LoVo (cell line): Measurements from ENCODE around the gene CYB5D1.
A peak's percentile ranks its signal among the peaks of the same experiment; 100 is the strongest.

ENCODE experiments used
- DNase-seq: peaks from one replicate; pipeline ENCODE4 v3.0.0-alpha.2; 2016; ENCODE audit warnings: low spot score

Gene CYB5D1

DNA sequence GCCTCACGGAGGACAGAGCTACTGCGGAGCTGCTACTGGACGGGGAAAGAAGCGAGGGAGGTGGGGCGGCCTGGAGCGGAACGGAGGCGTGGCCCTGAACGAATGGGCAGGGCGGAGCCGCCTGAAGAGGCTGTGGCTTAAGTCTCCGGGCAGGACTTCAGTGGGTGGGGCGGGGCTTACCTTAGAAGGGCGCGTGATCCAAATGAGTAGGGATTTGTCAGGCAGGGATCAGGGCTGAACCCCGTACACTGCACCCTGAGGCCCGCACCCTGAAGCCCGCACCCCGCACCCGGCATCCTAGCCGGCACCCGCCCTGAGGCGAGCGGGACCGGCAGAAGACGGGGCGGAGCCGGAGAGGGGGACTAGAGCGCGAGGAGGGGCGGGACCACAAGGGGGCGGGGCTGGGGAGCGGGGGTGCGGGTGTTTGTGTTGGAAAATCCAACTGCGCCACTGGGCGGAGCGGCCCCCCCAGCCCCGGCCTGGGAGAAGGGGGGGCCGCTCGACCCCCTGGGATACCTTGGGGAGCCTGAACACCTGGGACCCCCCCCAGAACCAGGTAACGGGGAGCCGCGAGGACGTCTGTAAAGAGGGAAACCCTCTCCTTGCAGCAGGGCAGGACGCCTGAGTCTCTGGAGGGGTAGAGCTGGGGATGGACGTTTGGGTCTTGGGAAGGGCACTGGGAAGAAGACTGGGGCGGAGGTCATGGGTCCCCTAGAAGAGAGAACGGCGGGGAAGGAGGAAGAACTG is 23.8 kb upstream of the CYB5D1 start, which contains the start of gene KDM6B:
Gene KDM6B, plus strand, starts transcription at position 423 of the 747 bp plus-strand sequence. CDS start 11,338 bp downstream, outside the sequence.
- DNase-seq: peak; percentile 92

DNA sequence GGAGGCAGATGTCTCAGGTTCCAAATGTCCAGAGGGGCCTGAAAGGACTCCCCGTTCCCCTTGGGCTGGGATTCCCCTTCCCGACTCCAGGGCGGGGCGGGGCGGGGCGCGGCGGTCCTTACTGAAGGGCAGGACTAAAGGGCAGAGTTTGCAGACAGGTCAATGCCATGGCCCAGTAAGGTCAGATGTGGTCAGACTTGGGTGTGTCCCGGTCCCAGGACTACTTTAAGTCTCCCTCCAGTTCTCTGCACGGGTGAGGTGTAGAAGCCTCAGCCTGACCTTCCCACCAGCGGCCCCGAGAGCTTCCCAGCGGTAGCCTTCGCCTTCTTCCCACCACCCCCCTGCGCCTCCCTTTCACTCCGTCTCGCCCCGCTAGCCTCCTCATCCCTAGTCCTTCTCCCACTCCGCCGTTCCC is 23.3 kb upstream of the CYB5D1 start:
- DNase-seq: no peak

DNA sequence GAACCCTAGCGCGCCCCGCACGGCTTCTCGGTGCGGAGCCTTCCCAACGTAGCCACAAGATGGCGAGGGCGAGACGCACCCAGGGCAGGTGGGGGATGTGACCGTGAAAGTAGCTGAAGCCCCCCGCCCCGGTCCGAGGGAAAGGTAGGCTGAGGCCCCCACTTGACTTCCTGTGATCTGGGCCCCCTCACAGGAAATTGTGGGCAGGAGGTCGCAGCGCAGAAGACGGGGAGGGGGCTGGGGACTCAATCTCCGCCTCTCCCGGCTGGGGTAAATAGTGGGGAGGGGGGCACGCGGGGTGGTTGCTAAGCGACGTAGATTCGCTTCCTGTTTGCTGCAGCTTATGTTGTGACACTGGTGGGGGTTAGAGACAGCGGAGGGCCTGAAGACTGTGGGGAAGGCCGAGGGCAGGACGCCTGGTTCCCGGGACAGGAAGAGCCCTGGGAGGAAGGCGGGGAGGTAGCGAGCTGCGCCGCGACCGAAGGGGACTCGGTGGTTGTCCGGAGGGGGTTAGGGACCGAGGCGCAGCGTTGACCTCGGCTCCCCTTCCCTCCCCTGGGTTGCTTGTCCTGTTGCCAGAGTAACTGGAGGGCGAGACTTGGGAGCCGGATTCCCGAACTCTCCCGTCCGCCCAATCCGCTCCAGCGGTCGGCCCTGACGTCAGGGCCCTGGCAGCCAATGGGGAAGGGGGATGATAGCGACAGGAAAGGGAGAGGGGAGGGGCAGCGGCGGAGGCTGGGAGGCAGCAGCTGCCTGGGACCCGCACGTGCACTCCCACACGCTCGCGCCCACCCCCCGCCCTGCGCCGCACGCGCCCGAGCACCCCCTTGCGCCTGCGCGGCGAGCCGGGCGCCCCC is 22.6 kb upstream of the CYB5D1 start:
- peak; percentile 97 for DNase-seq

DNA sequence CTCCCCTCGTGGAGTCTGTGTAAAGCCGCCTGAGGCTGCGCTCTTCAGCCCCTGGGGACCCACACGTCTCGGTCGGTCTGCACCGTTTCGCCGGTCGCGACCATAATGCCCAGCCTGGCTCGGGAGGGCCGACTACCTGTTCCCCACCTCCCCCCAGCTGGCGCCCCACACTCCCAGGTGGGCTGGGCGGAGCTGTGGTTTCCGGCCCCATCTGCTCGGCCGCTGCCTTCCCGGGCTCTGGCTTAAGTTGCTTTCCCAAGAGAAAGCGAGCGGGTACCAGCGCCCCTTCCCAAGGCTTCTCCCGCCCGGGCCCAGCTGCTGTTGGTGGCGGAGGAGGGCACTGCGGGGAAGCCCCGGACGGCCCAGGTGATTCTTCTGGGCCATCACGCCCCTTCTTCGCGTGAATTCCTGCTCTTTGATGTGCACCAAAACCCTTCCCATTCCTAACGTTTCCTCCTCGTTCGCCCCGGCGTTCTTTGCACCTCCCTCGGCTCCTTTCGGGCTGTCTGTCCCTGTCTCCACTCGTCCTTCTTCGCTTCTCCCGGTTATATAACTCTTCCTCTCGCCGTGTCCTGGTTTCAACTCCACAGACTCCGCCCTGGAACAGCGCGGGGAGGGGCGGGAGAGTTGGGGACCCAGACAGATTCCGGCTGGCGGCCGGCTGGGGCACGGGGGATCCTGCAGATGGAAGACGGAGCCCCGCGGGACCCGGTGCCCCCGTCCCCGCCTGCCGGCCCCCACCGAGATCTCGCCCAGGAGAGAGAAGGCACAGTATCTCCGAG is 21.8 kb upstream of the CYB5D1 start:
- DNase-seq: peak; percentile 39

DNA sequence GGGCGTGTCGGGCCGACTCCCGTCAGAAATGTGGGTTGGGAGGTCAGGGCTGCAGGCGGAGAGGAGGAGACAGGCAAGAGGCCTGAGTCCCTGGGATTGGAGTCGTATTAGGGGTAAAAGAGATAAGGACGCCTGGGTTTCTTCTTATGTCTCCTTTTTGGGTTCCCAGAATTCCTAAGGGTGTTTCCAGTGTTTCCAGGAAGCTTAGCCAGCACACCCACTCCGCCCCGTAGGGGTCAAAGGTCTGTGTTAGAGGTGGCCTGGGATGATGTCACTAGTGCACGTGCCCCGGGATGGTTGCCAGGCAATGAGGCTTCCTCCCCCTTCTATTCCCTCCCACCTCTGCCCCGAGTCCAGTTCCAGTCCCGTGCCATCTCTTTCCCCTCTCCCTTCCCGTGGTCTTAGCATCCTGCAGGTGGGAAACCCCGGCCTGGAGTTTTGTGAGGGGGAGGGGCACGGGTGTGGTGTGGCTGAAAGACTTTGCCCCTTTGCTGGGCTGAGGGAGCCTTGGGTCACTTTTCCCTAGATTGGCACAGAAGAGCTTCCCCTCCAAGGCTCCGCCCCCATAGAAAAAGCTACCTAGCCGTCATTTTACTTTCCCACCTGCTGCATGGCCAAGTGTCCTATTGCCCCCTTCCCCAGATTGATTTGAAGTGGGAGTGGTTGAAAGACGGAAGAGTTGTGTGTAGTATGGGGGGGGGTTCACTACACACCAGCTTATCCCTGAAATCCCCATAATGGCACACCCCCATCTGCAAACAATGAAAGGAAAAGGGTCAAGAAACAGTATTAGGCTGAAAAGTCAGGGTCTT is 21.0 kb upstream of the CYB5D1 start:
- DNase-seq: peak; percentile 97

DNA sequence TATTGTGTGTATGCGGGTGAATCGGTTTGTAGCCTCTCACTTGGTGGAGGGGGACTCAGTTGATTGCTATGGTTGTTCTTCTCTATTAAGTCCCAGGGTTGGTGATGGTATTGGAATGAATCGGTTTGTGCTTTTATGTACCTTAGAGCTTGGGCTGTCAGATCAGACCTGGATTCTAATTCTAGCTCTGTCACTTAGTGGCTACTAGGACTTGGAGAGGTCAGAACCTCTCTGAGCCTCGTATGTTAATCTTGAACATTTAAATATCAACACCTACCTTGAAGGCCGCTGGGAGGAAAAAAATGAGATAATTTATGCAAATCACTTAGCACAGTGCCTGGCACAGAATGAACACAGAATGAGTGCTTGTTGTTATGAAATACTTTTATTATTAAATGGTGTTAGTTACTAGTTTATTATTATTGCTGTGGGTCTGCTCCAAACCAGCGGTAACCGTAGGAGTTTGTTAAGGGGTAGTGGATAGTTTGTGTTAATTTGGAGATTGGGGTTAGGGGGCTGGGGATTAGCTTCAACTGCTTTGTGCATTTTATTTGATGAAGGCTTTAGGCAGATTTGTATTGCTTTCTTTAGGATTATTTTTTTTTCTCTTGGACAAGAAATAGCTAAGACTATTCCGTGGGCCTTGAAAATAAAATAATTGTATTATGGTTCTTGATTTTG is 20.3 kb upstream of the CYB5D1 start:
- DNase-seq: no peak

DNA sequence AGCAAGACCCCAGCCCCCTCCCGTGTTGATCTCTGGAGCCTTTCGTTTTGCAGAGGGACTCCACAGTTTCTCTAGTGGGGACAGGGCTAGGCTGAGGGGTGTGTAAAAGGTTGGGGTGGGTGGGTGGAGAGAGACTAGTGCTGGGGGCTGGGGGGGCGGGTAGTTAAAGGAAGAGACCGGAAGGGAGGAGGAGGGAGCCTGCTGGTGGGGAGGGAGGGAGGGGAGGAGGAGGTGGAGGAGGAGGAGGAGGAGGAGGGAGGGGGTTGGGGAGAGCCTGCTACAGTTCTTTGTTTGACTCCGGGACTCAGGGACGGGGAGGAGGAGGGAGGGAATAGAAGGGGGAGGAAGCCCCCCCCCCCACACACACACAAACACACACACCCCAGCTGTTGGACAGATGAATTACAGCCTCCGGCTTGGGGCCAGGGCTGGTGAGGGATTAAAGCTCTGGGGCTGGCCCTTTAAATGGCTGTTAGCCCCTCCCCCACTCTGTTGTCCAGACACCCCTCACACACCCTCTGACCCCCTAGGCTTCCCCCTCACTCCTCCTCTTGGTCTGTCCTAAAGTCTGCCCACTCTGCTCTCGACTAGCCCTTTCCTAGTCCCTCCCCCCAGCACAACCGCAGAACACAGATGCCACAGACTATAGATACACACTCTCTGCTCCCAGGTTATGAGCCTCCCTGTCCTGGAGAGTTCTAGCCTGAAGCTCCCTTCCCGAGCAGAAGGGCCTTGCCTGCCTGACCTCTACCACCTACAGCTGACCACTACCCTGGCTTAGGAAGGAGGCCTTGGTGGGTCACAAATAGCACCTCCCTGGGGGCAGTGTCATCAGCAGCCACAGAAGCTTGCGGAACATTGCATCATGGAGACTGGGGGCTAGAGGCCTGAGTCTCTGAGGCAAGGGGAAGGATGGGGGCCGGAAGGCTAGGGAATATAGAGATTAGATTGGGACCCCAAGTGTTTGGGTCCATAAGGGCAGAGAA is 19.4 kb upstream of the CYB5D1 start:
- no peak for DNase-seq

DNA sequence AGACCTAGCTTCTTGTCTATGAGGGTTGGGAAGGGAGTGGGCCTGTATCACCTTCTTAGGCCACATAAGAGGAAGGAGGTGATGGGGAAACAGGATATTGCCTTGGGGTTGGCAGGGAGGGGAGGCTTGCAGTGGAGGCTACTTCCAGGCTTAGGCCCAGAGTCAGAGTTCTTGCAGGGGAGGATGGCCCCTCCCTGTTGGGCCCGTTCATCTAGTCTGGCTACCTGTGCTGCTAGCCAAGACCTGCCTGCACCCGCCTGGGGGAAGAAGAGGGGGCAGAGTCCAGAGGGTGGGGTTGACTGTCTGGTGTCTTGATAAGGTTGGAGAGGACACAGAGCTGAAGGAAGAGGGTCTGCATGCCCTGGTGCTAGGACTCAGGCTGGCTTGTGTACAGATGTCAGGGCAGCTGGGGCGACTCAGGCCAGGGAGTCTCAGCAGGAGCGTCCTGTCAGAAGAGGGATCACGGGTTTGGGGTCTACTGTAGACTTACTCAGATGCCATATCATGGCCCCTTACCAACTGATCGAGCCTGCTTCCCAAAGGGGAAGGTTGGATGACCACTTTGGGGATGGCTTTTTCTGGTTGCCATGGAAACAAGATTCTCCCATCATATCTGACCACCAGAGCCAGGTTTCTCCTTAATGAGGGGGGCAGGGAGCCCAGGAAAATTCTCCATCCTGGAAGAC is 18.5 kb upstream of the CYB5D1 start:
- DNase-seq: peak; percentile 39

DNA sequence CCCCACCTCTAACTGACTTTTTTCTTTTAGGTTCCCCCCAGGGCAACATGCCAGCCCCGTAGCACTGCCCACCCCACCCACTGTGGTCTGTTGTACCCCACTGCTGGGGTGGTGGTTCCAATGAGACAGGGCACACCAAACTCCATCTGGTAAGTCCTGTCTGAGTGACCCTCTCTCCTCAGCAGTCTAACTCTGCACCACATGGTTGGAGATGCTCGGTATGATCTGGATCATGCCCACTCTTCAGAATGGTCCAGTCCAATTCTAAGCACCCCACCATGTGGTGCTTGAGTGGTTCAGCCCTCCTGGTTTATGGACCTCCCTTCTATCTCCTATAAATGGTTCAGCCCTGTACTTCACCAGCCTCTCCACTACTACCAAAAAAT is 17.9 kb upstream of the CYB5D1 start:
- DNase-seq: no peak

DNA sequence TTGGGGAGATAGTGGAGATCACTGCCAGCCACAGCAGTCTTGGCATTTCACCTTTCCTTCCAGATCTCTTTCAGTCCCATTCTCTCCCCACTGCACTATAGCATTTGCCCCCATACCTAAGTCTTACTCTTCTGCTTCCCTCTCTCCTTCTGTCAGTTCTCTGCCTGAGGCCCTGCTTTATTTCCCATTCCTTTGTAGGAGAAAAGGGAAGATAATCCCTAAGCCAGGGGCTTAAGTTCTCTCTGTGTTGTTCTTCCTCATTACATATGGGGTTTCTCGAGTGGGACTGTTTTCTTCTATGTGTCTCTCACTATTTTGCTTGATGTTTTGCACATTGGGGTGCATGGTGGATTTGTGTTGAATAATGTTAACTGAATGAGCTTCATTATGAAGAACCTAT is 17.4 kb upstream of the CYB5D1 start:
- no peak for DNase-seq

DNA sequence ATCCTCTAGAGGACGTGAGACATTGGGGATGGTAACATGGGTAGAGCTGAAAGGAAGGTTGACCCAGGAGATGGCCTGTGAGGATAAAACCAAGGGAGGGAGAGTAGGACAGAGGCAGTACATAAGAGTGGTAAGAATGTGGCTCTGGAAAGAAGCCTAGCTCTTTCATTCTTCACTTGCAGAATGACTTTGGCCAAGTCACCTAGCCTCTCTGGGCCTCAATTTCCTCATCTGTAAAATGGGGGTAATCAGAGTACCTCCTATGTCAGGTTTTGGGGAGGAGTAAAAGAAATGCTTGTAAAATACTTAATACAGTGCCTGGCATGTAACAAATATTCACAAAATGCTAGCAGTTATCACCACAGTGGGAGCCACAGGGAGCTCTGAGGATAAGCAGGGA is 16.9 kb upstream of the CYB5D1 start:
- no peak for DNase-seq

DNA sequence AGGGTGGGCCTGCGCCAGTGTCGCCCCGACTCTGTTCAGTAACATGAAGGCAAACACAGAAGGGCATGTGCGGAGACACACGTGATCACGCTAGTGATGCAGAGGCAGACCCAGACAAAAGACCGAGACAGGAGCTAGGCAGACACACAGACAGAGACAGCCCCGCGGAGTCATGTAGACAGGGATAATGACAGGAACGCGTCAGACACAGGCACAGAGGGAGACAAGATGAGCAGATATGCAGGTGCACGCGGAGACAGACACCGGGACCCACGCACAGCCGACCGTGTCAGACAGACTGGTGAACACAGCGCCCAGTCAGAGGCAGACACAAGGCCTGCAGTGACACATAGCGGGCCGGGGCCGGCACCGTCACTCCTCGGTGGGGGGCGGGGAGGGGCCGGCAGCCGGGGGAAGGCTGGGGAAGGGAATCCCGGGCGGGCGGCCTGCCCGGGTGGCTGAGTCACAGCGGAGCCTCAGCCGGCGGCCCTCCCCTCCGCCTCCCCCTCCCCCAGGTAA is 16.3 kb upstream of the CYB5D1 start:
- DNase-seq: peak; percentile 85

DNA sequence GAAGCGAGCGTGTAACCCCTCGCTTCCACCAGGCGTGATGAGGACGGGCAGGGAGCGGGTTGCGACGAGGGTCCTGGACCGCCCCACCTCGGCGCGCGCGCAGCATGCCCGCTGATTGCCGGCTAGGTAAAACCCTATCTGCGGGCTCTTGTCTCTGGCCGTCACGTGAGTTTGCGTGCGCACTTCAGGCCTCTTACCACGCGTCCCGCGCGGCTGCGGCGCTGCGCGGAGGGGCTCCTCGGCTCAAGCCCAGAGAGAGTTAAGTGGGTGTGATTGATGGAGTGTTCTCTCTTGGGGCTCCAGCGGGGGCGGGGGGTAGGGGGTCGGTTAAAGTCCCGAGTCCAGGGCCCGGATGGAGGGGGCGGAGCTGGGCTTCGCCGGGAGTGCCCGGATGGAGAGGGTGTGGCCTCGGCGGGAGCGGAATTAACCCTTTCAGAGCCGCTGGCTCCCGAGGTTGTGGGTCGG is 15.9 kb upstream of the CYB5D1 start:
- DNase-seq: peak; percentile 92

DNA sequence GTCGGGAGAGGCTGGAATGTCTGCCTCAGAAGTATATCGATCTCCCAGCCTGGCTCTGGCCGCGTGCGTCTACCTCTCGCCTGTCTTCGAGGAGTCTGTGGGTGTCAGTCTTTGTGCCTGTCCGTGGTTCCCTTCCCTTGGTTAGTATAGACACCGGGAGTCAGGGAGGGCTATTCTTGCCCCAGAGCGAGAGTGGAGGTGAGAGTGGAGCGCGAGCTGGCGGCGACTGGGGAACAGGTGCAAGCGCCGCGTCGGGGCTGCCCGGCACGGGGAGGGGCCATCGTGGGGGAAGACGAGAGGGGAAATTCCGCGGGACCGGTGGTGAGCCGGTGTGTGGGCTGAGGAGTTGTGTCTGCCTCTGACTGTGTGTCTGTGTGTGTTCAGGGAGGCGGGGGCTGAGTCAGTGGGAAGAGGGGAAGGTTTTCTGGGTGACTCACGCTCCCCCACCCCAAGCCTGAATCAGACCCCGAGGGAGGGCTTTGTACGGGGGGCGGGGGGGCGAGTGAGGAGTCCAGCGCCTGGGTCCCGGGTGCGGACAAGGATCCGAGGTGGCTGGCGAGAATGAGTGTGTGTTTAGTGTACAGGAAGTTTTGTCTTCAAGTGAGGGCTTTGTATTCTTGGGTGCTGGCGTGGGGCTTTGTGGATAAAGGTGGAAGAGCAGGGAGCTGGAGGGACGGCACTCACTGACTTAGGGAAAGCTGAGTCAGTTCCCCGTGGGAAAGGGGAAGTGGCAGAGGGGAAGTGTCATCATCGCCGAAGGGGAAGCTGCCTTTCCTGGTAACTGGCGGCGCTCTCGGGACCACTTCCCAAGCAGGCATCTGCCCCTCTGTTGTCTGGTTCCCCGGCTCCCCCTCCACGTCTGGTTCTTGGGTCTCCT is 15.2 kb upstream of the CYB5D1 start:
- peak; percentile 72 for DNase-seq

DNA sequence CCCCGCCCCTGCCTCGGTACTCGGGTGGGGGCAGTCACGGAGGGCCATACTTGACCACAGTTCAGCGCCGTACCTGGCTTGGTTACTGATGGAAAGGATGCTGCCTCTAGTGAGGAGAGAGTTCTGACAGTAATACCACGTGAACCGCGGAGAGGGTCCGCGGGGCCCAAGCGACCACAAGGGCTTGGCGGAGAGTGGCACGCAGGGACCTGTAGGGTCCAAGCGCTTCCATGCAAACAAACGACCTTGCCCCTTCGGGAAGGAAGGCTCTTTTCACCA is 14.6 kb upstream of the CYB5D1 start:
- DNase-seq: no peak

DNA sequence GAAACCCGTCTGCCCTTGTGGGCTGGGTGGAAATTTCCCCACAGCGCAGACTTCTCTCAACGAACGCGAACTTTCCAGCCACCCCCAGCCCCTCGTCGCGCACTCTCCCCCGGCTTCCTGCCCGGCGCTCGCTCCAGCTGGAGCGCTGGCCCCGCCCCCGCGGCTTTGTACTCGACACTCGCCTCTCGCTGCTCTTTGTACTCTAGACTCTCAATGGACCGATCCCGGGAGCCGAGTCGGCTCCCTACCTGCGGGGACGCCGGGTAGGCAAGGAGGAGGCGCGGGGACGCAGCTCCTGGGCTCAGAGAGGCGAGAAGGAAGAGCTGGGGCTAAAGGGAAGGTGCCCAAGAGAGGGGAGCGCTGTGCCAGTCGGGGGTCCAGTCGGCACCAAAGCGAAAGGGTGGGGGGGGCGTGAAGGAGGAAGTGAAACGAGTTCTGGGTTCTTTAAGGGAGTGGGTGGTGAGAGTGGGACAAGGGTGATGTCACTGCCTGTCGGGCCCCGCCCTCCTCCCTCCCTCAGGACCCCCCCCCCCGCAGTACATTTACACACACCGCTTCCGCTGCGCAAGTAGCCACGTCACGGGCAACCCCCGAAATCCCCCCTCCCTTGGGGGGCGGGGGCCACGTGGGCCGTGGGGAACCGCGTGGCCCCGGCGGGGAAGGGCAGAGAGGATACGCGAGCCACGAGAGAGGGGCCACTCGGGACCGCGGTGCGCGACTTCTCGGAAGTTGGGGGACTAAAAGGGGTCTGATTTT is 14.1 kb upstream of the CYB5D1 start:
- DNase-seq: peak; percentile 82
